ENCODE data around the gene ZNF688.

GRCh38 chr16:30571445-30572322, at the start of gene ZNF688:
- peak; percentile 80 for TF ChIP-seq POLR2A (conservative IDR thresholded peaks at IDR 0.05)
- TF ChIP-seq COPS2 (conservative IDR thresholded peaks at IDR 0.05), result no peak
- TF ChIP-seq ATF2 (CRISPR knock-in tag; IDR thresholded peaks at IDR 0.05), result no peak
- TF ChIP-seq CTCF (IDR thresholded peaks at IDR 0.05 in 2 of 3, conservative IDR thresholded peaks at IDR 0.05 in 1 of 3; ENCODE audit: insufficient read depth in 2 of 3, low read depth in 1 of 3, low read length in 3 of 3), result 0 out of 6 replicates have a peak, but pooled peaks of 1 of the 3 experiments have one; percentile 4
- TF ChIP-seq ATF3 (IDR thresholded peaks at IDR 0.05), result no peak
- TF ChIP-seq ATF3 (CRISPR knock-in tag; conservative IDR thresholded peaks at IDR 0.05), result no peak
- TF ChIP-seq ZNF766 (CRISPR knock-in tag; conservative IDR thresholded peaks at IDR 0.05), result peak; percentile 86
- TF ChIP-seq NFE2 (IDR thresholded peaks at IDR 0.05; ENCODE audit: low read depth), result no peak
- TF ChIP-seq ARNT (IDR thresholded peaks at IDR 0.05), result 0 out of 4 replicates have a peak, but pooled peaks of 1 of the 2 experiments have one; percentile 56
- TF ChIP-seq RBBP5 (IDR thresholded peaks at IDR 0.05; ENCODE audit: borderline replicate concordance, insufficient read depth, low read length, poor library complexity, severe bottlenecking), result no peak
- TF ChIP-seq REST (IDR thresholded peaks at IDR 0.05; ENCODE audit: borderline replicate concordance), result no peak
- peak; percentile 75; the same call in 1 of the 2 replicates for TF ChIP-seq REST (CRISPR knock-in tag; IDR thresholded peaks at IDR 0.05; ENCODE audit: low read depth)
- no peak for TF ChIP-seq EGR1 (conservative IDR thresholded peaks at IDR 0.05)
- no peak for TF ChIP-seq SOX6 (IDR thresholded peaks at IDR 0.05)
